Left renal cortex interstitium (tissue), 4 donors: Measurements from ENCODE around the gene FCHO1. TPM values are rescaled to one million over a fixed set of nuclear protein-coding genes. Genes with fewer than 3 reads are reported as not detected.
A peak's percentile ranks its signal among the peaks of the same experiment; 100 is the strongest.

Source experiments
- DNase-seq, 4 donors: peaks; one replicate each; pipeline ENCODE4 v3.0.0-alpha.2; 2013; ENCODE audit warnings: low read depth in 4 of 4, low spot score in 2 of 4, missing footprints in 1 of 4
- polyA plus RNA-seq, 4 donors: library from polyadenylated mRNA; unstranded; fragments of 120-200 nt; gene quantifications; one replicate each; pipeline ENCODE4 v1.2.1, GENCODE V29; 2013; ENCODE audit not compliant: insufficient read length in 4 of 4

Gene FCHO1
- polyA plus RNA-seq, 4 donors: 1.3 to 3.3 (median 2.5) TPM

DNA sequence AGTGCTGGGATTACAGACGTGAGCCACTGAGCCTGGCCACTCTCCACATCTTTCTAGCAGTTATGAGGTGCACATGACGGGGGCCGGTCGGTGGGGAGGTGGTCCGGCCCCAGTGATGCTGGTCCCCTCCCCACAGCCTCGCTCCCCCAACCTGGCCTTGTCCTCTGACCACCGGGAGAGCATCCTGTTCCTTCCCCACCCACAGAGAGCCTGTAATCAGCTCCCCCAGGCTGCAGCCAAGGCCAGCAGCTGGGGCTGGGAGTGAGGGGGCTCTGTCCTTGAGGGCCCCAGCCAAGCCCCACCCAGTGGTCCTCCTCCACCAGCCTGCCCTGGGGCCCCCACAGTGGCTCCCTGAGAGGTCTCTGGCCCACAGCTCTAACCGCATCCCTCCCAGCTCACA is 73.1 kb downstream of the FCHO1 start:
- DNase-seq: no peak

GRCh38 chr19:17826508-17827056 is 75.3 kb downstream of the FCHO1 start:
- no peak for DNase-seq

GRCh38 chr19:17829855-17830566 is 78.7 kb downstream of the FCHO1 start:
- DNase-seq: no peak

DNA sequence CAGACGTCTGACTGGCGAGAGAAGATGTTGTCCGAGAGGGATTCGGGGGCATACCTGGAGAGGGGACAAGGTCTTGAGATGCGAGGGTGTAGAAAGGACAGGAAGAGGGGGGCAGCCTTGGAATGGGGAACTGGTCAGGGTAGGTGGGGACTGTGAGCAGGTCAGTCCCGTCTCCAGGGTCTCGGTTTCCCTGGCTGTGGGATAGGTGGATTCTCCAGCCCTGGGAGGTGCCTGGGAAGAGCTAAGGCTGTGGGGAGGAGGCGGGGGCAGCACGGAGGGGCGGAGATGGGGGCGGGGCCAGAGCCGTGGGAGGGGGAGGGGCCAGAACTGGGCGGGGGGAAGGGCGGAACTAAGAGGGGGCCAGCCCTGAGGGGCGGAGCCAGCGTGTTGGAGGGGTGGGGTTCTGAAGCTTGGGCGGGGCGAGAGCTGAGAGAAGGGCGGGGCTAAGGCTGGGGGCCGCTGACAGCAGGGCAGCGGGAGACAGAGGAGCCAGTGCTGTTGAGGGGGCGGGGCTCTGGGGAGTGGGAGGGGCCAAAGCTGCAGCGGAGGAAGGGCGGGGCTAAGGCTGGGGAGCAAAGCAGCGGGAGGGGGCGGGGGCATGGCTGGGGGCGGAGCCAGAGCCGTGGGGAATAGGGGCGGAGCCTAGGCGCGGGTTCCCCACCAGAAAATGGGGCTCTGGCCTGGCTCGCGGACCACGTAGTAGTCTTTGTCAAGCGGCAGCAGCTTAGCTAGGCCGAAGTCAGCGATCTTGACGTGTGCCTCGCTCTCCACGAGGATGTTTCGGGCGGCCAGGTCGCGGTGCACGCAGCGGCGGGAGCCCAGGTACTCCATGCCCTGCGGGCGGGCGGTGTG is 79.5 kb downstream of the FCHO1 start:
- peak in 2 of 4 donors; percentile 19 to 34 for DNase-seq

GRCh38 chr19:17831419-17831888 is 80.2 kb downstream of the FCHO1 start:
- no peak for DNase-seq

DNA sequence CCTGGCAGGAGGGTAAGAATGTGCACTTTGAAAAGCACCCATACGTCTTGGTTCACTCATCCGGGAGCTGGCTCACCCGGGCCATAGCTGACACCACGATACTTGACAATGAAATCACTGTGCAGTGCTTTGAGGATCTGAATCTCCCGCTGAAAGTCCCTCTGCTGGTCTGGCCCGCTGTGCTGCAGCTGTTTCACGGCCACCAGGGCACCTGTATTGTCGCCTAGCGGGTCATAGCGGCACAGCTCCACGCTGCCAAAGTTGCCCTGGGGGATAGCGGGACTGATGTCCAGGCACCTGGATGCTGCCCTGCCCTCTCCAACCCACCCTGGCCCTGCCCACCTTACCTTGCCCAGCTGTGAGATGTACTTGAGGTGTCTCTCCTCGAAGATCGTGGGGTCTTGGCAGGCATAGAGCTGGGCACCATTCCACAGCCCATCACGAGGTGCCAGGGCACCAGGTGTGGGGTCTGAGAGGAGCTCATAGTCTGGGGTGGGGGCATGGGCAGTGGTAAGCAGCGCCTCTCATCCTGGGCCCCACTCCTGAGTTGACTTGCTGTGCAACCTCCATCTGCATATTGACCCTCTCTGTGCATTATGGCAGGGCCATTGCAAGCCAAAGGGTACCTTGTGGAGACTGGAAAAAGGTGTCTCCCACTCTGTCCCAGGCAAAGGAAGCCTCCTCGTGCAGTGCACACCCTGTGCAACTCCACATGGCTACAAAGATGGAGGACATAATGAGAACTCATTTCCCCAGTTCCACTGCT is 81.3 kb downstream of the FCHO1 start:
- no peak for DNase-seq

DNA sequence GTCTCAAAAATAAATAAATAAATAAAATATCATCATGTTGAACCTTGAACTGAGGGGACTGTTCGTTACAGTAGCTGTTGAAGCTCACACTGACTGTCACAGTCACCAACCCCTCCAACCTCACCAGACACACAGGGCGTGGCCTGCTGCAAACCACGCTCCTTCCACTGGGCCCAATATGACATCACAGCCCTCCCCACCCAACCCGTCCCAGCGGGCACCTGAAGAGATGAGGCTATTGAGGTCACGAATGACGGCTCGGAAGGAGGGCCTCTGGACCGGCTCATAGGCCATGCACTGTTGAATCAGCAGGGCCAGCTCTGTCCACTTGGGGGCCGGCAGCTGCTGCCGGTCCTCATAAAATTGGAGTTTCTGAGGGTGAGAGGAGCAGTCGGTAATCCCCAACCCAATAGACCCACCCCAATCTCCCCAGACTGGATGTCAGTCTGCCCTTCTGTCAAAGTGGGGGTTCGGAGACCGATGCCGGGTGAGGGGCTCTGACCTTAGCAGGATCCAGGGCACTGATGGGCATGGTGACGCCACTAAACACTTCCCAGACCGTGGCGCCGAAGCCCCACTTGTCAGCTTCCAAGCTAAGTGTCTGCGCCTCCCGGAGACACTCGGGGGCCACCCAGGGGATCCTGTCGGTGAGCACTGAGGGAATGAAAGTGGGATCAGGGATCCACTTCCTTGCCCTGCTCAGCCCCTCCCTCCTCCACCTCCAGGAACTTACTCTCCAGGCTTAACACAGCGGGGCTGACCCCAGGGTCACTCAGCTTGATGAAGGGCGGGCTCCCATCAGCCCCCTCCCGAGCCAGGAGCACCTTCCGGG is 83.3 kb downstream of the FCHO1 start:
- DNase-seq: no peak

DNA sequence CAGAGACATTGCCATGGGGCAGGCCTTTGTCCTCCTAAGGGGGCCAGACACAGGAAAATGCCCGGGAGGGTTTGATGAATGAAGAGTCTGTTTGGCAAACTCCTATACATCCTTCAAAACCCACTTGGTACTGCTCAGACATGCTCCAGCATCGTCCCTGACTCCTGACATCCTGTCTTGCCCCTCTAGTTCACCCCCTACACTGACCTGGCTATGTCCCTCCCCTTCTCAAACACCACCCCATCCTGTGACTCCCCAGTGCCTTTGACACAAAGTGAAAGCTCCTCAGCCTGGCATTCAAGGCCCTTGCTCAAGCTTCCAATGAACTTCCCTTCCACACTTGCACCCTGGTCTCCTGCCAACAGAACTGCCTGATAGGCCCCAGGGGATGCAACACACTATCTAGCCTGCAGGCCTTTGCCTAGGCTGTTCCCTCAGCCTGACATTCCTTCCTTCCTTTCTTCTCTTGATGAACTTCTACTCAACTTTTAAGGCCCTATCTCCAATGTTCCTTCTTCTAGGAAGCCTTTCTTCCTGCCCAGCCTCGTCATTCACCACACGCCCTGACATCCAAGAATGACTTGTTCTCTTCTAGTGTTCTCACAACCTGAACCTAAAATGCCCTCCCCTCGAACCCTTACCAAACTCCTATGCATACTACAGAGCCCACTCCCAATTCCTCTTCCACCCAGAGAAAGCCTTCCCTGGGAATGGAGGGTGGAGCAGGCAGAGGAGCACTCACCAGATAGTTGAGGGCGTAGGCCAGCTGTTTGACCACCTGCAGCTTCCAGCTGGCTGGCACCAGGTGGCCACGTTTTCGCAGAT is 84.1 kb downstream of the FCHO1 start:
- no peak for DNase-seq

- no peak for DNase-seq
Observed at GRCh38 chr19:17836530-17836929, 85.3 kb downstream of the FCHO1 start.

GRCh38 chr19:17837972-17838371 is 86.7 kb downstream of the FCHO1 start:
- no peak for DNase-seq

Other genes with a start within 250 kb of the FCHO1 start
- gene PGLS, start 239.8 kb upstream of the FCHO1 start, polyA plus RNA-seq: 100 to 1,000 TPM in 1 of 4 donors, 10 to 100 TPM in 3; 57.6 to 100 (median 81.2) TPM
- 10 to 100 TPM; 44.7 to 64.4 (median 52.7) TPM for gene COLGALT1, start 195.8 kb upstream of the FCHO1 start, polyA plus RNA-seq
- gene UNC13A, start 63.1 kb upstream of the FCHO1 start, polyA plus RNA-seq: under 1 TPM; 0.16 to 0.38 (median 0.26) TPM
- gene MAP1S, start 32.0 kb upstream of the FCHO1 start, polyA plus RNA-seq: 10 to 100 TPM; 29.1 to 49.0 (median 40.0) TPM
- 10 to 100 TPM in 2 of 4 donors, 1 to 10 TPM in 2; 5.1 to 12.0 (median 8.0) TPM for gene B3GNT3, start 43.7 kb downstream of the FCHO1 start, polyA plus RNA-seq
- gene INSL3, start 70.0 kb downstream of the FCHO1 start, polyA plus RNA-seq: under 1 TPM; 0.19 to 0.55 (median 0.38) TPM
- 1 to 10 TPM; 2.2 to 4.9 (median 3.6) TPM for gene JAK3, start 96.5 kb downstream of the FCHO1 start, polyA plus RNA-seq
- 1,000 to 10,000 TPM in 2 of 4 donors, 100 to 1,000 TPM in 2; 867 to 1,395 (median 1,135) TPM for gene RPL18A, start 108.4 kb downstream of the FCHO1 start, polyA plus RNA-seq
- under 1 TPM in 3 of 4 donors, not detected in 1; 0.04 to 0.14 (median 0.04) TPM for gene SLC5A5, start 120.5 kb downstream of the FCHO1 start, polyA plus RNA-seq
- gene CCDC124, start 181.5 kb downstream of the FCHO1 start, polyA plus RNA-seq: 100 to 1,000 TPM in 1 of 4 donors, 10 to 100 TPM in 3; 51.9 to 100 (median 78.3) TPM
- 1 to 10 TPM; 5.6 to 8.4 (median 7.0) TPM for gene KCNN1, start 215.6 kb downstream of the FCHO1 start, polyA plus RNA-seq